Measurements from ENCODE around the gene STAG1. TPM values are rescaled to one million over a fixed set of nuclear protein-coding genes. Genes with fewer than 3 reads are reported as not detected.

The STAG1 gene
- total RNA-seq, 2 donors from 2014 or later: 38.2 to 43.5 TPM

DNA sequence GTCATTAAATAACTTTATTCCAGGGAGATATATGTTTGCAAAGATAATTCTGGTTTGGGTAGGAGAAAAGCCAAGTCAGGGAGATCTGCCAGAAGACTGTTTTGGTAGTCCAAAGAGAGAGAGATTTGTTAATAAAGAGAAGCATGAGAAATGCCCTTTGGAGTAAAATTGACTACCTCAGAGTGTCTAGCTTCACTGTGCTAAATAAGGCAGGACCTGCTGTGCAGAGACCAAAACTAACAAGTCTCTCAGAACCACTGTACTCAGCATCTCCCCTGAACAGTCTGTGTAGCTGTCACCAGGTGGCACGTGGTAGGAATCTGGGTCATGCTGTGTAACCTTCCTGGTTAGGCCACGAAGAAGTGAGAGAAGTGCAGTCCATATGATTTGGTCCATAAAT, 35.2 kb upstream of the STAG1 start:
- intact Hi-C loops (cut with DNase I): no loop called here

DNA sequence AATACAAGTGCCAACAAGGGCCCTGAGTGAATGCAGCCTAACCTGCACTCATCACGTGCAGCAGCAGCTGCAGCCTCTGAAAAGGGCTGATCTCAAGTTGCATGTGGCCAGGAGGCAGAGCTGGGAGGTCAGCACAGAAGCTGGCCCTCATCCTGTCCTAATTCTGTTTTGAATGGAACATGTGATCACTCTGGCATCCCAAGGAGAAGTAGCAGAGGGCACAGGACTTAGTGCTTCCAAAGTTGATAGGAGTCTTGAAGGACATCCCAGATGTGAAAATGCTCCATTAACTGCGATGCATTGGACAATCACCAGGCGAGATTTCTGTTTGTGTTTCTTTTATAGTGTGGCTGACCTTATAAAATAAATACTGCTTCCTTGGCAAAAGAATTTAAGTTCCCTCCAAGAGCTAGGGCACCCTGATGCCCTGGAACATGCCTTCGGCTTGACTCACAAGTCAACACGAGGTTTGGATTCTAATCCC, 31.6 kb upstream of the STAG1 start:
- Histone ChIP-seq H3K27ac (no peak overlapping the region), H3K4me1 (no peaks in the 10 kb centered on the region), H3K9me3 (no peaks in the 10 kb centered on the region), H3K27me3 (no peaks in the 10 kb centered on the region), H3K36me3 (no peaks in the 10 kb centered on the region), H3K4me3 (no peak overlapping the region), H3K9ac (ENCODE audit: low read depth in 2 of 2, low read length in 2 of 2) (no peak overlapping the region)
- TF ChIP-seq, protein P1, sequence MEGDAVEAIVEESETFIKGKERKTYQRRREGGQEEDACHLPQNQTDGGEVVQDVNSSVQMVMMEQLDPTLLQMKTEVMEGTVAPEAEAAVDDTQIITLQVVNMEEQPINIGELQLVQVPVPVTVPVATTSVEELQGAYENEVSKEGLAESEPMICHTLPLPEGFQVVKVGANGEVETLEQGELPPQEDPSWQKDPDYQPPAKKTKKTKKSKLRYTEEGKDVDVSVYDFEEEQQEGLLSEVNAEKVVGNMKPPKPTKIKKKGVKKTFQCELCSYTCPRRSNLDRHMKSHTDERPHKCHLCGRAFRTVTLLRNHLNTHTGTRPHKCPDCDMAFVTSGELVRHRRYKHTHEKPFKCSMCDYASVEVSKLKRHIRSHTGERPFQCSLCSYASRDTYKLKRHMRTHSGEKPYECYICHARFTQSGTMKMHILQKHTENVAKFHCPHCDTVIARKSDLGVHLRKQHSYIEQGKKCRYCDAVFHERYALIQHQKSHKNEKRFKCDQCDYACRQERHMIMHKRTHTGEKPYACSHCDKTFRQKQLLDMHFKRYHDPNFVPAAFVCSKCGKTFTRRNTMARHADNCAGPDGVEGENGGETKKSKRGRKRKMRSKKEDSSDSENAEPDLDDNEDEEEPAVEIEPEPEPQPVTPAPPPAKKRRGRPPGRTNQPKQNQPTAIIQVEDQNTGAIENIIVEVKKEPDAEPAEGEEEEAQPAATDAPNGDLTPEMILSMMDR (IDR thresholded peaks at IDR 0.05): no peak
- intact Hi-C loops (cut with DNase I): no loop called here
- no peak for DNase-seq

More for the DNA sequence above, 35.2 kb upstream of the STAG1 start:
- TF ChIP-seq, protein P1 (IDR thresholded peaks at IDR 0.05): no peak
- Histone ChIP-seq H3K27ac (peak overlapping the region; percentile 0), H3K4me3 (no peak overlapping the region), H3K36me3 (no peaks in the 10 kb centered on the region), H3K9me3 (no peaks in the 10 kb centered on the region), H3K4me1 (no peaks in the 10 kb centered on the region), H3K9ac (ENCODE audit: low read depth in 2 of 2, low read length in 2 of 2) (no peak overlapping the region), H3K27me3 (no peaks in the 10 kb centered on the region)
- peak; percentile 19 for DNase-seq

DNA sequence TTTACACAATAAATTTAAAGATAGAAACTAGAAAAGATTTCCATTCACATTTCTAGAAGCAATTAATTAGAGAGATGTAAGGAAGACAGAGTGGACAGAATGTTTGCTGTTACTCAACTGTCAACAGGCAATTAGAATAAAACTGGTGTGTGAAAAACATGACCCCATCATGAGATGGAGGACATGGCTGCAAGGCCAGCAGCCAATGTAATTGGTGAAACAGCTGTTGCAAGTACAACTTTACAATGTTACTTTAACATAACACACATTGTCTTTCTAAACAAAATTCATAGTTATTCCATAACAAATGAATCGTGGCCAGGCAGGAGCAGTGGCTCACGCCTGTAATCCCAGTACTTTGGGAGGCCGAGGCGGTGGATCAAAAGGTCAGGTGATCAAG, 28.6 kb upstream of the STAG1 start:
- DNase-seq: no peak
- Histone ChIP-seq H3K4me1 (no peaks in the 10 kb centered on the region), H3K27me3 (no peaks in the 10 kb centered on the region), H3K27ac (no peak overlapping the region), H3K9me3 (no peaks in the 10 kb centered on the region), H3K36me3 (no peaks in the 10 kb centered on the region), H3K9ac (ENCODE audit: low read depth in 2 of 2, low read length in 2 of 2) (no peak overlapping the region), H3K4me3 (no peak overlapping the region)
- intact Hi-C loops (cut with DNase I): no loop called here
- TF ChIP-seq, protein P1 (IDR thresholded peaks at IDR 0.05): no peak

DNA sequence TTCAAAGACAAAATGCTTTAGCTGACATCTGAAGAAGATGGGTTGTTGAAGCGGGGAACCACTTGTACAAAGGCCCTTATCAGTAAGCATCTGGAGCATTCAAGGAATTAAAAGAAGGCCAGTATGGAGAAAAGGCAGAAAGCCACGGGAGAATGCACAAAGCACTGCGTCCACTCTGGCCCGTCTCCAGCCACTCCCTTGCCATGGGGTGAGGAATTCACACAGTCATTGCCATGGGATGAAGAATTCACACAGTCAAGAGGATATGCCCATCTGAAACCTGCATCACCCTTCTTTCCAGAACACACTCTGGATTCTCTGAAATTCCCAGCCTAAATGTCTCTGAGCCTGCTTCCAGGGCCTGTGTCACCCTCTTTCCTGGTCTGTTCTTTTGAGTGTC, 26.7 kb upstream of the STAG1 start:
- no peak overlapping the region for H3K9ac ChIP-seq (ENCODE audit: low read depth in 2 of 2, low read length in 2 of 2)
- H3K4me1 ChIP-seq: no peaks in the 10 kb centered on the region
- intact Hi-C loops (cut with DNase I): no loop called here
- H3K9me3 ChIP-seq: no peaks in the 10 kb centered on the region
- TF ChIP-seq, protein P1 (IDR thresholded peaks at IDR 0.05): no peak
- H3K36me3 ChIP-seq: no peaks in the 10 kb centered on the region
- H3K4me3 ChIP-seq: no peak overlapping the region
- DNase-seq: no peak
- H3K27ac ChIP-seq: no peak overlapping the region
- no peaks in the 10 kb centered on the region for H3K27me3 ChIP-seq

DNA sequence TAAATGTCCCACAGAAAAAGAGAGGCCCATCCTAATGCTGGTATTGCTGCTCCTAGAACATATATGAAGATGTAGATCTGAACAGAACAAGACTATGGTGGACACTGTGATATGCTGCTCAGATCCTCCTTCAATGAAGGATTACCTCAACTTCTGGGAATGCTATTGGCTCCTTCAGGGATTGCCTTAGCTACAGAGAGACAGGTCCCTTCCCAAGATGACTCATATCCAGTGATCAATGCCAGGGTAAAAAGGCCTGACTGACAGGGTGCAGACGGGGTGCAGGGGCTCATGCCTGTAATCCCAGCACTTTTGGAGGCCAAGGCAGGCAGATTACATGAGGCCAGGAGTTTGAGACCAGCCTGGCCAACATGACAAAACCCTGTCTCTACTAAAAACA, 20.5 kb upstream of the STAG1 start:
- TF ChIP-seq, protein P1 (IDR thresholded peaks at IDR 0.05): no peak
- Histone ChIP-seq H3K9ac (ENCODE audit: low read depth in 2 of 2, low read length in 2 of 2) (no peak overlapping the region), H3K27me3 (no peaks in the 10 kb centered on the region), H3K36me3 (no peaks in the 10 kb centered on the region), H3K9me3 (no peaks in the 10 kb centered on the region), H3K27ac (no peak overlapping the region), H3K4me1 (no peaks in the 10 kb centered on the region), H3K4me3 (no peak overlapping the region)
- no peak for DNase-seq
- intact Hi-C loops (cut with DNase I): no loop called here
